ENCODE results near the gene PAK6.

The PAK6 gene

GRCh38 chr15:40238532-40239403 lies at the start of gene PAK6:
Gene PAK6 (plus strand): TSS chr15:40239063. CDS start chr15:40264786, 25,723 bp downstream.
- in situ Hi-C loops (cut with MboI; ENCODE audit: low pct_unique_long_range_greater_than_20kb, low sequenced_read_pairs), result no loop called here
- DNase-seq, result peak; percentile 39

- no peak for DNase-seq
- in situ Hi-C loops (cut with MboI; ENCODE audit: low pct_unique_long_range_greater_than_20kb, low sequenced_read_pairs), result no loop called here
These were observed 48.3 kb upstream of the PAK6 start for GRCh38 chr15:40190591-40190990.

- no peak for DNase-seq
- in situ Hi-C loops (cut with MboI; ENCODE audit: low pct_unique_long_range_greater_than_20kb, low sequenced_read_pairs), result no loop called here
These were observed 45.9 kb upstream of the PAK6 start for GRCh38 chr15:40192942-40193341.

- in situ Hi-C loops (cut with MboI; ENCODE audit: low pct_unique_long_range_greater_than_20kb, low sequenced_read_pairs), result no loop called here
- DNase-seq, result no peak
These were observed 41.4 kb upstream of the PAK6 start for GRCh38 chr15:40197434-40197833.

GRCh38 chr15:40198355-40199085 lies 40.3 kb upstream of the PAK6 start:
- in situ Hi-C loops (cut with MboI; ENCODE audit: low pct_unique_long_range_greater_than_20kb, low sequenced_read_pairs), result no loop called here
- DNase-seq, result no peak

- DNase-seq, result no peak
- in situ Hi-C loops (cut with MboI; ENCODE audit: low pct_unique_long_range_greater_than_20kb, low sequenced_read_pairs), result no loop called here
These were observed 34.8 kb upstream of the PAK6 start for GRCh38 chr15:40204100-40204499.

GRCh38 chr15:40217166-40217824 lies 21.6 kb upstream of the PAK6 start:
- in situ Hi-C loops (cut with MboI; ENCODE audit: low pct_unique_long_range_greater_than_20kb, low sequenced_read_pairs), result loop anchor here (10.0 kb wide), 1 partner anchor 58 kb away; no protein-coding TSS in a partner anchor
- peak; percentile 83 for DNase-seq

GRCh38 chr15:40219801-40220200 lies 19.1 kb upstream of the PAK6 start:
- in situ Hi-C loops (cut with MboI; ENCODE audit: low pct_unique_long_range_greater_than_20kb, low sequenced_read_pairs), result loop anchor here (10.0 kb wide), 1 partner anchor 55 kb away; no protein-coding TSS in a partner anchor
- no peak for DNase-seq

- in situ Hi-C loops (cut with MboI; ENCODE audit: low pct_unique_long_range_greater_than_20kb, low sequenced_read_pairs), result no loop called here
- DNase-seq, result no peak
These were observed 16.7 kb upstream of the PAK6 start for GRCh38 chr15:40222131-40222530.

GRCh38 chr15:40226736-40227135 lies 12.1 kb upstream of the PAK6 start:
- in situ Hi-C loops (cut with MboI; ENCODE audit: low pct_unique_long_range_greater_than_20kb, low sequenced_read_pairs), result no loop called here
- DNase-seq, result no peak

- no peak for DNase-seq
- in situ Hi-C loops (cut with MboI; ENCODE audit: low pct_unique_long_range_greater_than_20kb, low sequenced_read_pairs), result no loop called here
These were observed 9.5 kb upstream of the PAK6 start for GRCh38 chr15:40229316-40229715.

- in situ Hi-C loops (cut with MboI; ENCODE audit: low pct_unique_long_range_greater_than_20kb, low sequenced_read_pairs), result no loop called here
- no peak for DNase-seq
These were observed 8.9 kb upstream of the PAK6 start for GRCh38 chr15:40229956-40230355.

GRCh38 chr15:40232625-40233070 lies 6.2 kb upstream of the PAK6 start:
- peak; percentile 78 for DNase-seq
- in situ Hi-C loops (cut with MboI; ENCODE audit: low pct_unique_long_range_greater_than_20kb, low sequenced_read_pairs), result no loop called here

- DNase-seq, result peak; percentile 26
- in situ Hi-C loops (cut with MboI; ENCODE audit: low pct_unique_long_range_greater_than_20kb, low sequenced_read_pairs), result no loop called here
These were observed 4.9 kb upstream of the PAK6 start for GRCh38 chr15:40233727-40234577.

- DNase-seq, result peak; percentile 43
- in situ Hi-C loops (cut with MboI; ENCODE audit: low pct_unique_long_range_greater_than_20kb, low sequenced_read_pairs), result no loop called here
These were observed 4.1 kb upstream of the PAK6 start for GRCh38 chr15:40234783-40235182.

GRCh38 chr15:40235201-40235885 lies 3.5 kb upstream of the PAK6 start:
- DNase-seq, result peak; percentile 68
- in situ Hi-C loops (cut with MboI; ENCODE audit: low pct_unique_long_range_greater_than_20kb, low sequenced_read_pairs), result no loop called here

- no peak for DNase-seq
- in situ Hi-C loops (cut with MboI; ENCODE audit: low pct_unique_long_range_greater_than_20kb, low sequenced_read_pairs), result no loop called here
These were observed 485 bp downstream of the PAK6 start for GRCh38 chr15:40239404-40239692.

All from KBM-7 (cell line).